Peyer's patch (tissue), 4 donors: Measurements from ENCODE around the gene ALPK1. TPM values are rescaled to one million over a fixed set of nuclear protein-coding genes. Genes with fewer than 3 reads are reported as not detected.

Source experiments
- DNase-seq, 3 donors: peaks; one replicate each; pipeline ENCODE4 v3.0.0-alpha.2; 2017 to 2019
- H3K27ac ChIP-seq, 4 donors: fragments of 200-600 bp; sonication (generic); one replicate each; pipeline ENCODE4 v1.5.1; 2016 to 2019
- H3K27me3 ChIP-seq, 2 donors: fragments of 200-600 bp; sonication (generic); one replicate each; pipeline ENCODE4 v1.5.1; 2019
- H3K36me3 ChIP-seq, 3 donors: fragments of 200-600 bp; sonication (generic); one replicate each; pipeline ENCODE4 v1.5.1; 2016 to 2019
- H3K4me1 ChIP-seq, 4 donors: fragments of 200-600 bp; sonication (generic); one replicate each; pipeline ENCODE4 v1.5.1; 2016 to 2019
- H3K4me3 ChIP-seq, 4 donors: fragments of 200-600 bp; sonication (generic); 1 replicate in 3 of 4; 2 replicates in 1 of 4; pipeline ENCODE4 v1.5.1; 2016 to 2019; ENCODE audit warnings: mild to moderate bottlenecking in 1 of 4
- H3K9me3 ChIP-seq, 4 donors: fragments of 200-600 bp; sonication (generic); one replicate each; pipeline ENCODE4 v1.5.1; 2016 to 2019; ENCODE audit warnings: mild to moderate bottlenecking in 1 of 4
- POLR2A ChIP-seq, 2 donors: fragments of 450-650 bp; IDR thresholded peaks; one replicate each; pipeline ENCODE4 v1.5.1; 2017; ENCODE audit warnings: antibody characterized with exemption in 2 of 2, mild to moderate bottlenecking in 2 of 2, moderate library complexity in 2 of 2
- total RNA-seq, 4 donors: library from RNA; depleted of rRNA; stranded (reverse); fragments of >200 nt; gene quantifications; one replicate each; pipeline ENCODE4 v1.1.0, GENCODE V29; 2016
- TF ChIP-seq, protein P1 (sequence below), 6 experiments: fragments of 450-650 bp in 4 of 6; fragments of 200-600 bp in 2 of 6; sonication (generic) in 1 of 6; IDR thresholded peaks; one replicate each; pipeline ENCODE4 v1.5.1; 2017 to 2019; ENCODE audit warnings: antibody characterized with exemption in 6 of 6, mild to moderate bottlenecking in 3 of 6, moderate library complexity in 1 of 6

ALPK1 gene
- total RNA-seq: 10 to 100 TPM; 32.0 to 37.0 (median 36.2) TPM

DNA sequence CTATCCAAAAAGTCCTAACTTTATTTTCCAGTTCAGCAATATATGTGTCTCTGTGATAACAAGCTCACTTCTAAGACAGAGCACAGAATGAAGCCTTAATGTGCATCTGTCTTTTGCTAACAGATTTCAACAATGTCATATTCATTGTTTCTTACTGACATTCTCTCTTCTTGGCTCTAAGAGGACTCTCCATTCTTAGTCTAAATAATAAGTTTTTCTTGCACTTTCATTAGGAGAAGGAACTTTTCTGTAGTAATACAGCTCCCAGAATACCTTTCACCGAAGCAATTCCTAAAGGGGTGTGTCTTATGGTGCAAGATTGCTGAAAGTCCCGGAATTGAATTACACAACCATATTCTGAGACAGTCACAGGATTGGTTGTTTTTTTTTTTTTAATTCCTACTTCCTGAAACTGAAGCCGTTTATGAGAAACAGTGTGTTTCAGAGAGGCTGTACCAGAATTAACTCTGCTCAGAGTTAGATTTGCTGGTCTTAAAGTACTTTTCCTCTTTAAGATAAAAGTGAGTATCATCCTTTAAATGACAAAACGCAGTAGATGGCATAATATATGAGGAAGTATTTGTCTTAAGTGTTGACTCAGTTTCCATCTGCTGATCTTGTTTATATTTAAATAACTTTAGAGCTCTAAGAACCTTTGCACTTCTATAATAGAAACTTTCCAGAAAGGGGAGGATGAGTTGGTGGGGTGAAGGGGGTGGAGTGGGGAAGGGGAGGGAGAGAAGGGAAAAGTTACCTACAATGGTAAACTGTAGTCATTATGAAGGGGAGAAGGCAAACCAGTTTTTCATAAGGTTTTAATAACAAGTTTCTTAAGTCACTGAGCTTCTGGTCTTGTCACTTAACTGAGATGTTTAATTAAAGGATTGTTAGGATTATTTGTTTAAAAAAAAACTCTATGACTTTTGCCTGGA is at the start of gene ALPK1:
Gene ALPK1, plus strand, starts transcription at position 421 of the 932 bp plus-strand sequence.
- Histone ChIP-seq H3K36me3 (no peaks in the 10 kb centered on the region), H3K4me3 (peak within 1 kb of the TSS; percentile 7 to 62 (median 40)), H3K4me1 (peaks cover 0 to 15% (median 4%) of the 10 kb centered on the region in 4 donors), H3K9me3 (no peaks in the 10 kb centered on the region), H3K27ac (peak within 1 kb of the TSS; percentile 57 to 76 (median 64)), H3K27me3 (no peaks in the 10 kb centered on the region)
- DNase-seq: no peak
- TF ChIP-seq POLR2A (IDR thresholded peaks at IDR 0.05): peak; percentile 19 to 73
- TF ChIP-seq, protein P1, sequence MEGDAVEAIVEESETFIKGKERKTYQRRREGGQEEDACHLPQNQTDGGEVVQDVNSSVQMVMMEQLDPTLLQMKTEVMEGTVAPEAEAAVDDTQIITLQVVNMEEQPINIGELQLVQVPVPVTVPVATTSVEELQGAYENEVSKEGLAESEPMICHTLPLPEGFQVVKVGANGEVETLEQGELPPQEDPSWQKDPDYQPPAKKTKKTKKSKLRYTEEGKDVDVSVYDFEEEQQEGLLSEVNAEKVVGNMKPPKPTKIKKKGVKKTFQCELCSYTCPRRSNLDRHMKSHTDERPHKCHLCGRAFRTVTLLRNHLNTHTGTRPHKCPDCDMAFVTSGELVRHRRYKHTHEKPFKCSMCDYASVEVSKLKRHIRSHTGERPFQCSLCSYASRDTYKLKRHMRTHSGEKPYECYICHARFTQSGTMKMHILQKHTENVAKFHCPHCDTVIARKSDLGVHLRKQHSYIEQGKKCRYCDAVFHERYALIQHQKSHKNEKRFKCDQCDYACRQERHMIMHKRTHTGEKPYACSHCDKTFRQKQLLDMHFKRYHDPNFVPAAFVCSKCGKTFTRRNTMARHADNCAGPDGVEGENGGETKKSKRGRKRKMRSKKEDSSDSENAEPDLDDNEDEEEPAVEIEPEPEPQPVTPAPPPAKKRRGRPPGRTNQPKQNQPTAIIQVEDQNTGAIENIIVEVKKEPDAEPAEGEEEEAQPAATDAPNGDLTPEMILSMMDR (IDR thresholded peaks at IDR 0.05): peak in 1 of 6 experiments; percentile 9

DNA sequence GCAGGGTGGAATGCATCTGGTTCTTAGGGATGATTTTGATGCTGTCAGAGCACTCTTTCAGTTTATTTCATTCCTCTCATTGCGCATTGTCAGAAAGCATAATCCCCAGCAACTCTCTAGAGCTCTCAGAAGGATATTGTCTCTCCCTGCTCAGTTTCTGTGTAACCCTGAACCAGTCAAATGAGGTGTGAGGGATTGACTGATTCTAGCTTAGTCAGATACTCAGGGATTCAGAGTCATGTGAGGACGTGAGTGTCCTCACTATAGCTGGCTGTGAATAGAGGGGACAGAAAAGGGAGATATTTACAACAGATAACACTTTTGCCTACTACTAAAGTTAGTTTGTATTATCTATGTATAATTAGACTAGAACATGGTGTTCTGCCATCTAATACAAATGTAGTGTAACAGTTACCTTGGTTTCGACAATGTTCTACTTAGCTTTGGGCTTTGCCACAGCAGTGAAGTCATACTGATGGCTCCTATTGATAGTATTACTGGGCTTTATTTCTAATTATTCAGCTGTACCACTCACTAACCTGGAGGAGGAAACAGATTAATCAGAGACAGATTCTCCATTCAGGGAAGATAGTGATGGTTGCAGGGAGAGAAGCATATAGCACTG is 46.0 kb upstream of the ALPK1 start:
- no peaks in the 10 kb centered on the region for H3K9me3 ChIP-seq

DNA sequence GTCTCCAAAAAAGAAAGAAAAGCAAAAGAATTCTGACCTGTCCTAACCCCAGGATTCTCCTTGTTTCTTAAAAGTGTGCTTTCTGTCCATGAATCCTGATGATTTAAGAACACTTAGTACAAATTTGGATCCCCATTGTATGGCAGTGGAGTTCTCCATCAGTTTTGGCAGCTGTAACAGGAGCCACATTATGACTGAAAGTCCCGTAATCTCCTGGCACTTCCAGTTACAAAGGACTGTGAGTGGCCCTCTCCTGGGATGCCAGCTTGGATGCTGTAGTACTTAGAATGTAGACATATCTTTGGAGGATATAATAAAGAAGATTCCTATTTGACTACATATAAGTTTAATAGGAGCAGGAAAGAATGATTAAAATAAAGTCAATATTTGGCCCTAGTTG is 44.9 kb upstream of the ALPK1 start:
- no peak for DNase-seq
- Histone ChIP-seq H3K4me1 (no peaks in the 10 kb centered on the region), H3K4me3 (no peak overlapping the region), H3K27me3 (no peaks in the 10 kb centered on the region), H3K9me3 (no peaks in the 10 kb centered on the region), H3K27ac (no peak overlapping the region), H3K36me3 (no peaks in the 10 kb centered on the region)
- TF ChIP-seq POLR2A (IDR thresholded peaks at IDR 0.05): no peak
- TF ChIP-seq, protein P1 (IDR thresholded peaks at IDR 0.05): no peak

More for the DNA sequence above, 46.0 kb upstream of the ALPK1 start:
- Histone ChIP-seq H3K27ac (no peak overlapping the region), H3K36me3 (no peaks in the 10 kb centered on the region), H3K4me3 (no peak overlapping the region), H3K27me3 (no peaks in the 10 kb centered on the region), H3K4me1 (no peaks in the 10 kb centered on the region)
- DNase-seq: no peak
- no peak for TF ChIP-seq POLR2A (IDR thresholded peaks at IDR 0.05)
- TF ChIP-seq, protein P1 (IDR thresholded peaks at IDR 0.05): no peak

DNA sequence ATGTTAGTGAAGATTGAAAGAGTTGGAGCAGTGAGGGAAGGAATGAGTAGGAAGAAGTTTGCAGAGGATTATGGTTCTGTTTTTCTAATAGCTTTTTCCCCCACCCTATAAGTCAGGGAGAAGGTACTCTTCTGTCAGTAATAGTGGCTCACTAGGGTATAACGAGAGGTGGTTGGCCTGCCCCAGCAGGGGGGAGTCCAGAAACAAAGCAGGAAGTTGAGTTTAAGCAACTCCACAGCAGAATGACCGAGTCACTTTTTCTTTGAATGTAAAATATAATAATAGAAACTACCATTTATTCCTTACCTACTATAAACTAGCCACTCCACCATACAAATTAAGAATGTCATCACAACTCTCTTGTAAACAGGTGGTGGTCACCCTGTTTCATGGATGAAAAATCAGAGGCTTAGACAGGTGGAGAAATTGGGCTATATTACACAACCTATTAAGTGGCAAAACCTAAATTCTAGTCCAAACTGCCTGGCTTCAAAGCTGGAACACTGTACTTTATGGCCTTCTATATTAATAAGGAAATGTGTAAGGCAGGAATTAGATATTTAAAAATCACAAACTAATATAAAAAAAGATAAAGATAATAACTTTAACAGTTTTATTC is 43.7 kb upstream of the ALPK1 start:
- Histone ChIP-seq H3K4me1 (no peaks in the 10 kb centered on the region), H3K27ac (no peak overlapping the region), H3K27me3 (no peaks in the 10 kb centered on the region), H3K9me3 (no peaks in the 10 kb centered on the region), H3K36me3 (no peaks in the 10 kb centered on the region), H3K4me3 (no peak overlapping the region)
- DNase-seq: no peak
- TF ChIP-seq, protein P1 (IDR thresholded peaks at IDR 0.05): no peak
- TF ChIP-seq POLR2A (IDR thresholded peaks at IDR 0.05): no peak

DNA sequence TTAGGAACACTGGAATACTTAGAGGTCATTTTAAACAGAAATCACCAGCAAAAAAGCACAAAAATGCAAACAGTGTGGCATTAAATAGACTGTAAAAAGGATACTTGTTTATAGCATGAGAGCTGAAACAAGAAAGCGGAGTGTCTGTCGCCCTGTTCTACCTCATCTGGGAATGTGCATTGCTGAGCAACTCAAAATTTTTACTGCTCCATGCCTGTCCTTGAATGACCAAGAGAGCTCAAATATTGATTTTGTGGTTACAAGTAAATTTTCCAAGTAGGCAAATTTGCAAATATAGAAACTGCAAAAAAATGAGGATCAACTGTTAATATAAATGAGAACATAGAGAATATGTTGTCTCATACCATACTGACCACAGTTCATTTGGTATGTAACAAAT is 40.1 kb upstream of the ALPK1 start:
- TF ChIP-seq POLR2A (IDR thresholded peaks at IDR 0.05): no peak
- TF ChIP-seq, protein P1 (IDR thresholded peaks at IDR 0.05): no peak
- H3K27ac ChIP-seq: no peak overlapping the region

More for the DNA sequence above, 40.1 kb upstream of the ALPK1 start:
- no peaks in the 10 kb centered on the region for H3K27me3 ChIP-seq
- H3K36me3 ChIP-seq: peaks cover 0 to 12% (median 0%) of the 10 kb centered on the region in 3 donors
- no peaks in the 10 kb centered on the region for H3K9me3 ChIP-seq
- DNase-seq: no peak
- H3K4me3 ChIP-seq: no peak overlapping the region
- H3K4me1 ChIP-seq: no peaks in the 10 kb centered on the region
